MM.1S (cell line): ENCODE results near the gene E2F2.

Source experiments
- DNase-seq: peaks from one replicate; pipeline ENCODE4 v3.0.0-alpha.2; 2015
- H2AFZ ChIP-seq: fragments of 300-600 bp; sonication (generic); 2 replicates; pipeline ENCODE4 v1.6.0; 2016; ENCODE audit warnings: antibody characterized with exemption, low read length
- H3F3A ChIP-seq: fragments of 300-600 bp; sonication (generic); 2 replicates; pipeline ENCODE4 v1.6.1; 2016; ENCODE audit warnings: mild to moderate bottlenecking, antibody characterized with exemption, low read length, moderate library complexity, mixed read lengths; ENCODE audit not compliant: insufficient read depth
- H3K27ac ChIP-seq: fragments of 300-600 bp; sonication (generic); 2 replicates; pipeline ENCODE4 v1.5.1; 2016; ENCODE audit warnings: mild to moderate bottlenecking, low read length
- H3K27me3 ChIP-seq: fragments of 300-600 bp; sonication (generic); replicated peaks from 2 replicates; pipeline ENCODE4 v1.6.0; 2016; ENCODE audit warnings: low read length; ENCODE audit not compliant: insufficient read depth
- H3K36me3 ChIP-seq: fragments of 300-600 bp; sonication (generic); replicated peaks from 2 replicates; pipeline ENCODE4 v1.6.1; 2016; ENCODE audit warnings: mild to moderate bottlenecking, low read length, mixed read lengths; ENCODE audit not compliant: insufficient read depth
- H3K4me1 ChIP-seq: fragments of 300-600 bp; sonication (generic); 2 replicates; pipeline ENCODE4 v1.6.1; 2016; ENCODE audit warnings: low read length, mixed read lengths
- H3K4me2 ChIP-seq: fragments of 300-600 bp; sonication (generic); 2 replicates; pipeline ENCODE4 v1.6.0; 2016; ENCODE audit warnings: low read depth, low read length
- H3K4me3 ChIP-seq: fragments of 300-600 bp; sonication (generic); 2 replicates; pipeline ENCODE4 v1.5.1; 2016; ENCODE audit warnings: low read length, mixed read lengths
- H3K79me2 ChIP-seq: fragments of 300-600 bp; sonication (generic); 2 replicates; pipeline ENCODE4 v1.6.1; 2016; ENCODE audit warnings: mixed run types, low read length, mixed read lengths
- H3K9ac ChIP-seq: fragments of 300-600 bp; sonication (generic); 2 replicates; pipeline ENCODE4 v1.6.1; 2016; ENCODE audit warnings: low read length, mixed read lengths
- H3K9me2 ChIP-seq: fragments of 300-600 bp; sonication (generic); replicated peaks from 2 replicates; pipeline ENCODE4 v1.6.1; 2016; ENCODE audit warnings: mild to moderate bottlenecking, low read length, mixed read lengths; ENCODE audit not compliant: insufficient read depth
- H3K9me3 ChIP-seq: fragments of 300-600 bp; sonication (generic); replicated peaks from 2 replicates; pipeline ENCODE4 v1.6.1; 2016; ENCODE audit warnings: mild to moderate bottlenecking, low read length, mixed read lengths; ENCODE audit not compliant: insufficient read depth
- H4K20me1 ChIP-seq: fragments of 300-600 bp; sonication (generic); 2 replicates; pipeline ENCODE4 v1.6.1; 2016; ENCODE audit warnings: mild to moderate bottlenecking, low read length, moderate library complexity, mixed read lengths; ENCODE audit not compliant: insufficient read depth
- CTCF ChIP-seq: fragments of 300-600 bp; sonication (generic); IDR thresholded peaks from 2 replicates; pipeline ENCODE4 v1.5.1; 2016; ENCODE audit warnings: antibody characterized with exemption, low read length, mixed read lengths
- EZH2 ChIP-seq: fragments of 300-600 bp; sonication (generic); optimal IDR thresholded peaks from 2 replicates; pipeline ENCODE3; 2017; ENCODE audit warnings: low read depth, mild to moderate bottlenecking, antibody characterized with exemption, low read length, mixed read lengths
- EZH2phosphoT487 ChIP-seq: fragments of 300-600 bp; sonication (generic); IDR thresholded peaks from 2 replicates; pipeline ENCODE4 v1.6.1; 2018; ENCODE audit warnings: antibody characterized with exemption, low read length

E2F2 gene

GRCh38 chr1:23548704-23549143, 17.7 kb upstream of the E2F2 start:
- no peaks in the 10 kb centered on the region for H3K9me2 ChIP-seq
- H3K4me1 ChIP-seq, result peaks cover 1% of the 10 kb centered on the region; the same call in 1 of the 2 replicates
- H2AFZ ChIP-seq, result no peak overlapping the region
- no peak overlapping the region for H3K27ac ChIP-seq
- no peak overlapping the region for H3K9ac ChIP-seq
- no peak overlapping the region for H3K4me3 ChIP-seq
- DNase-seq, result no peak
- H3K9me3 ChIP-seq, result no peaks in the 10 kb centered on the region
- H4K20me1 ChIP-seq, result no peaks in the 10 kb centered on the region
- H3F3A ChIP-seq, result no peaks in the 10 kb centered on the region
- TF ChIP-seq CTCF (no peak), EZH2phosphoT487 (no peak), EZH2 (no peak)
- H3K27me3 ChIP-seq, result no peaks in the 10 kb centered on the region
- H3K79me2 ChIP-seq, result no peaks in the 10 kb centered on the region
- H3K4me2 ChIP-seq, result no peak overlapping the region
- H3K36me3 ChIP-seq, result no peaks in the 10 kb centered on the region

- no peak overlapping the region for H3K9ac ChIP-seq
- no peaks in the 10 kb centered on the region for H4K20me1 ChIP-seq
- no peak overlapping the region for H3K4me2 ChIP-seq
- no peak overlapping the region for H3K27ac ChIP-seq
- no peaks in the 10 kb centered on the region for H3K27me3 ChIP-seq
- no peaks in the 10 kb centered on the region for H3K4me1 ChIP-seq
- H3K4me3 ChIP-seq, result no peak overlapping the region
- no peaks in the 10 kb centered on the region for H3K36me3 ChIP-seq
- TF ChIP-seq CTCF (no peak), EZH2 (no peak), EZH2phosphoT487 (no peak)
- no peak for DNase-seq
- H3K9me2 ChIP-seq, result no peaks in the 10 kb centered on the region
- no peaks in the 10 kb centered on the region for H3F3A ChIP-seq
- no peaks in the 10 kb centered on the region for H3K79me2 ChIP-seq
- H3K9me3 ChIP-seq, result no peaks in the 10 kb centered on the region
- no peak overlapping the region for H2AFZ ChIP-seq
These were observed 16.0 kb upstream of the E2F2 start for GRCh38 chr1:23546897-23547584.

DNA sequence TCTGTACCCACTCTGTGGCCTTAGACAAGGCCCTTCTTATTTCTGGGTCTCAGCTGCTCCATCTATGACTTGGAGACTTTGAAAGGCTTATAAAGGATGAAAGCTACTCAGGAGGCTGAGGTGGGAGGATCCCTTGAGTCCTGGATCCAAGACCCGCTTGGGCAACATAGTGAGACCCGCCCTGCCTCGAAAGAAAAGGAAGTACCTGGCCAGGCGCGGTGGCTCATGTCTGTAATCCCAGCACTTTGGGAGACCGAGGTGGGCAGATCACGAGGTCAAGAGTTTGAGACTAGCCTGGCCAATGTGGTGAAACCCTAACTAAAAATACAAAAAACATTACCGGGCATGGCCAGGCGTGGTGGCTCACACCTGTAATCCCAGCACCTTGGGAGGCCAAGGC, 14.8 kb upstream of the E2F2 start:
- no peak overlapping the region for H3K4me3 ChIP-seq
- no peaks in the 10 kb centered on the region for H3F3A ChIP-seq
- H3K9ac ChIP-seq, result no peak overlapping the region
- no peak for DNase-seq
- no peaks in the 10 kb centered on the region for H3K9me3 ChIP-seq
- no peaks in the 10 kb centered on the region for H3K4me1 ChIP-seq
- H3K27ac ChIP-seq, result no peak overlapping the region
- no peaks in the 10 kb centered on the region for H3K36me3 ChIP-seq
- no peaks in the 10 kb centered on the region for H3K27me3 ChIP-seq
- no peaks in the 10 kb centered on the region for H3K9me2 ChIP-seq
- TF ChIP-seq EZH2 (no peak), EZH2phosphoT487 (no peak), CTCF (no peak)
- no peak overlapping the region for H3K4me2 ChIP-seq
- H4K20me1 ChIP-seq, result no peaks in the 10 kb centered on the region
- H2AFZ ChIP-seq, result no peak overlapping the region
- H3K79me2 ChIP-seq, result no peaks in the 10 kb centered on the region
